ENCODE data around the gene SIAH3.
"Not testable (repeated sequence)": the region's sequence is repeated elsewhere in the genome, so short reads cannot be mapped to it uniquely, and the experiment has no call there.

SIAH3 gene

GRCh38 chr13:45879666-45880065, 28.1 kb upstream of the SIAH3 start:
- no peak overlapping the region for H3K4me3 ChIP-seq (ENCODE audit: low read depth, low read length)
- TF ChIP-seq CTCF (IDR thresholded peaks at IDR 0.05; ENCODE audit: low read depth, low read length, missing control alignments), result peak; percentile 57
- in situ Hi-C loops (cut with HindIII; ENCODE audit: low sequenced_read_pairs), result no loop called here
- DNase-seq (ENCODE audit: low read depth), result no peak

- in situ Hi-C loops (cut with HindIII; ENCODE audit: low sequenced_read_pairs), result no loop called here
- no peak overlapping the region for H3K4me3 ChIP-seq (ENCODE audit: low read depth, low read length)
- TF ChIP-seq CTCF (IDR thresholded peaks at IDR 0.05; ENCODE audit: low read depth, low read length, missing control alignments), result no peak
- DNase-seq (ENCODE audit: low read depth), result no peak
Observed at GRCh38 chr13:45878966-45879365, 27.4 kb upstream of the SIAH3 start.

GRCh38 chr13:45876781-45877180, 25.2 kb upstream of the SIAH3 start:
- H3K4me3 ChIP-seq (ENCODE audit: low read depth, low read length), result no peak overlapping the region
- no peak for DNase-seq (ENCODE audit: low read depth)
- TF ChIP-seq CTCF (IDR thresholded peaks at IDR 0.05; ENCODE audit: low read depth, low read length, missing control alignments), result no peak
- in situ Hi-C loops (cut with HindIII; ENCODE audit: low sequenced_read_pairs), result no loop called here

- no peak for TF ChIP-seq CTCF (IDR thresholded peaks at IDR 0.05; ENCODE audit: low read depth, low read length, missing control alignments)
- H3K4me3 ChIP-seq (ENCODE audit: low read depth, low read length), result no peak overlapping the region
- no peak for DNase-seq (ENCODE audit: low read depth)
- in situ Hi-C loops (cut with HindIII; ENCODE audit: low sequenced_read_pairs), result no loop called here
Observed at GRCh38 chr13:45875951-45876350, 24.4 kb upstream of the SIAH3 start.

- TF ChIP-seq CTCF (IDR thresholded peaks at IDR 0.05; ENCODE audit: low read depth, low read length, missing control alignments), result no peak
Observed at GRCh38 chr13:45873491-45874325, 22.2 kb upstream of the SIAH3 start.

GRCh38 chr13:45872566-45872965, 21.0 kb upstream of the SIAH3 start:
- H3K4me3 ChIP-seq (ENCODE audit: low read depth, low read length), result no peak overlapping the region
- DNase-seq (ENCODE audit: low read depth), result no peak
- in situ Hi-C loops (cut with HindIII; ENCODE audit: low sequenced_read_pairs), result no loop called here
- no peak for TF ChIP-seq CTCF (IDR thresholded peaks at IDR 0.05; ENCODE audit: low read depth, low read length, missing control alignments)

More at GRCh38 chr13:45873491-45874325, 22.2 kb upstream of the SIAH3 start:
- in situ Hi-C loops (cut with HindIII; ENCODE audit: low sequenced_read_pairs), result no loop called here
- DNase-seq (ENCODE audit: low read depth), result no peak
- H3K4me3 ChIP-seq (ENCODE audit: low read depth, low read length), result no peak overlapping the region

- DNase-seq (ENCODE audit: low read depth); in situ Hi-C loops (cut with HindIII; ENCODE audit: low sequenced_read_pairs); H3K4me3 ChIP-seq (ENCODE audit: low read depth, low read length): not testable (repeated sequence)
Observed at GRCh38 chr13:45871201-45871600, 19.6 kb upstream of the SIAH3 start.

All from astrocyte of the cerebellum (primary cell).